HG03064 (cell line): Measurements from ENCODE around the gene ANKRD63.

ENCODE experiments used
- ATAC-seq: cut with Tn5 transposase; IDR thresholded peaks from one replicate; pipeline ENCODE4 v1.9.1; 2021; ENCODE audit warnings: low read depth; ENCODE audit not compliant: unreplicated experiment

ANKRD63 gene

DNA sequence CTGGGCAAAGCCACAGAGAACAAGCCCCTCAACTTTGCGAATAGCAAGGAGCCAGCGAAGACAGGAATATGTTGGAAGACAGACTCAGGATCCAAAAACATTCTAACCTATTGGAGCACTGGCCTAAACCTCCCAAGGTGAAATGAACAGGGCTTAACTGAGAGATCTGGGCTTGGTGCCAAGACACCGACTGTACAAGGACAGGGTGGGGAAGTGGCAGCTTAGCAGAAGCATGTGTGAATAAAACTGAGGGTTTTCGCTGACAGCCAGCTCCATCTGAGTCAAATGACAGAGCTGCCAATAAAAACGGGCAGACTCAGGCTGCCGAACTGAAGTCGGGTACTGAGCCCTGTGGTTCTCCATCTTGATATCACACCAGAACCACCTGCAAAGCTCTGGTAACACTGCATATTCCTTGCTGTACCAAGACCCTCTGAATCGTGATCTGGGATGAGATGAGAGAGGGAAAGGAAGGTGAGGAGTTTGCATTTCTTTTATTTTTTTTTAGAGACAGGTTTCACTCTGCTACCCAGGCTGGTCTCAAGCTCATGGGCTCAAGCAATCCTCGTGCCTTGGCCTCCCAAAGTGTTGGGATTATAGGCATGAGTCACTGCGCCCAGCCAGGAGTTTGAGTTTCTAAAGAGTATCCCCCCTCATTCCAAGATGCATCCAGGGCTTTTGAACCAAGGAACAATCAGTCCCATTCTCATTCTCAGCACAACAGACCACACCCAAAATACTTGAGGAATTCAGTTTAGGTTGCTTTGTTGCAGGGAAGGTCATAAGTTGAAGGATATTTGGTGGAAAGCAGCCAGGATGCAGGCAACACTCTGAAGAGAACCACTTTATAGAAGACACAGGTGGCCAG lies 30.9 kb upstream of the ANKRD63 start:
- ATAC-seq, result no peak

- ATAC-seq, result no peak
Observed at GRCh38 chr15:40312370-40313158, 29.7 kb upstream of the ANKRD63 start.

DNA sequence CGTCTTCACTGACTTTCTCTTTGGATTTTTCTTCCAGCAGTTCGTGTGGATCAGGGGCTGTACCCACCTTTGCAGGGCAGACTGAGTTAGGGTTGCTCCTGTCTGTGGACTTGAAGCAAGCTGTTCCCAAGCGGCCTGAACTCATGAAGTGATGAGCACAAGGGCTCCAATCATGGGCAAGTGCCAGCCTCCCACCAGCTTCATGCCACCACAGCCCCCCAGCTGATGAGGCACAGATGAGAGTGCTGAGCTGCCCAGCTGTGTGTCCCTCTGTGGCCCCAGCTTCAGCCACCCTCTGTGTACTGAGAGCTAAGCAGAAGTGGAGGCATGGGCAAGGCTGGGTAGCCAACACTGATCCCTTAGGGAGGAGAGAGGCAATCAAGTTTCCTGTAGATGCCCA lies 28.1 kb upstream of the ANKRD63 start:
- no peak for ATAC-seq

DNA sequence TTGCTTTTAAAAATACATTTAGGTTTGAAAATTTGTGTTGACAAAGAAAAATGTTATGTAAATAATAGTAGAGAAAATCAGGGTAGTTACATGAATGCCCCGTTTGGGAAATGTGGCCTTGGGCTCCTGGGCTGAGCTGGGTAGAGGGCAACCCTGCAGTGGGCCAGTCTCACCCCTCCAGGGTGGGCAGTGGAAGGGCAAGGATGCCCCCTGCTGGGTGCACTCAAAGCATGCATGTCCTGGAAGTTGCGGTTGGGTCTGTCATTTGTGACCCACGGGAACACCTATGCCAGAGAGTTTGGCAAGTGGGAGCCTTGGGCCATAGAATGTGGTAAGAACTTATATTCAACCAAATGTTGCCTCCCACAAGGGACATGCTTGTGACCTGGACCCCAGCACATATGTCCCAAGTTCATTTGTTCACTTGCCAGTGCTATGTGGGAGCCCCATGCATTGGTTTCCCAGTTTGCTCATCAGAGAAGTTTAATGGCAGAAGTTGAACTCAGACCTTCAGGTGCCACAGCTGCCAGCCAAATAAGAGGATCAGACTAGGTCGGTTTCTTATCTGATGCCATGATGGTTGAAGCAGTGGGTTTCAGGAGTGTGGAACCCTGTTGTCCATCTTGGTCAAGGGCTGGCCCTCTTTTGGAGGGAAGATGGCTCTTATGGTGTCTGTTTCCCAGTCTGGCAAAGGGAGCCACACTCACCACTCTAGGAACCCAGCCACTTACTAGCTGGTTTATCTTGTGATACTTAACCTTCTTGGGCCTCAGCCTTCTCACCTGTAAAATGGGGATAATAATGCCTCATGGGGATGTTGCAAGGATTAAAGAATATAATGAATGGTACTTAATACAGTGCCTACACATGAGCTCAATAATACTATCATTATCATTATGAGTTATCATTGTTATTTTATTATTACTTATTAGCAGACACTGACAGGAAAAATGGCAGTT lies 27.4 kb upstream of the ANKRD63 start:
- no peak for ATAC-seq

DNA sequence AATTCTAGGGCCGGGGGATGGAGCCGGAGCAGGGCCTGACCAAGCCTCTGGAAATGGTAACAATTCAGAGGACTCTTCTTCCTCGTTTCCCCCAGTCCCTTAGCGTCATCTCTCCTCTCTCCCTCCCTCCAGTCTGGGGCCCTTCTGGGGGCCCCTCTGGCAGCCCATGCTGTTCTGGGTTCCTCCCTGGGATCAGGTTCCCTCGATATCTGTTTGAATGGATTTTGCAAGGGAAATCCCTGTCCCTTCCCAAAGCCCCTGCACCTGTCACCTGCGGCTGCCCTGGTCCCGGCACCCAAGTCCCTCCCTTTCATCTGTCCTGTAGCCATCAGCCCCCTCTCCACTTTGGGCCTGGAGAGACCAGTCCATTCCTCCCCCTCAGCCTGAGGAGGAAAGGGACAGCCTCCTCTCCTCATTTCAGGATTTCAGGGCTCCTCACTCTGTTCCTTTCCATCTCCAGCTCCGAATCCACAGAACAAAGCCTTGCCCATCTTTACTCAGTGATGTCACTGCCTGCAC lies 26.5 kb upstream of the ANKRD63 start:
- ATAC-seq, result no peak

GRCh38 chr15:40307421-40308211 lies 24.8 kb upstream of the ANKRD63 start, which contains the start of gene PLCB2:
Gene PLCB2, minus strand, starts transcription at chr15:40307935. Its CDS starts 263 bp downstream, at chr15:40307672.
- ATAC-seq, result peak; percentile 65

DNA sequence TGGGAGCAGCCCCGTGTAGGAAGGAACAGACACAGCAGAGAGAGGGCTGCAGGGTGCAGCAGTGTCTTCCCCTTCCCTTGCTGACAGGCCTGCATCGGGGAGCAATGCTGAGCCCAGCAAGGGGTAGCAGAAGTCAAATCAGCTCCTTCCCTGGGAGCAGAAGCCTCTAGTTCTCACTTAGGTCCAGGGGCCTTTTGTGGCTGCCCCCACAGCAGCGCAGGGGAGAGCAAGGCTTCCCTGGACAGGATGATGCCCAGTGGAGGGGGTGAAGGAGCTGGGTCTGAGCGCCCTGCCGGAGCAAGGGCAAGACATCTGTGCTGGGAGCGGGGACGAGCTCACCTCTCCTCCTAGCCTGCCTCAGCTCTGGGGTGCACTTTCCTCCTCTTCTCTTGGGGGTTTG lies 24.0 kb upstream of the ANKRD63 start:
- ATAC-seq, result no peak

- no peak for ATAC-seq
Observed at GRCh38 chr15:40306371-40306770, 23.5 kb upstream of the ANKRD63 start.

DNA sequence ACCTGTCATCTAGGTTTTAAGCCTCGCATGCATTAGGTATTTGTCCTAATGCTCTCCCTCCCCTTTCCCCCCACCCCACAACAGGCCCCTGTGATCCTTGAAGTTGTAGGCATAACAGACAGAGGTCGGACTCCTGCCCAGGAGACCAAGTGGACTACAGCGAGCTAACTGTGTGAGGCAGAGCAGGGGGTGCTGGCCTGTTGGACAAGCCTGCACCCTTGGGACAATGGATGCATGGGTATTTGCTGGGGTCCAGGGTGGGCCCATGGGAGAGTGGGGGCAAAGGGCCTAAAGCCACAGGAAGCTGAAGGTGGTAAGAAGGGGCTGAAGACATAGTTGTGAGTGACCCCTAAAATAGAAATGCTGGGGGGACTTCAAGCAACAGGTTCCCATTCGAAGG lies 22.4 kb upstream of the ANKRD63 start:
- ATAC-seq, result no peak

DNA sequence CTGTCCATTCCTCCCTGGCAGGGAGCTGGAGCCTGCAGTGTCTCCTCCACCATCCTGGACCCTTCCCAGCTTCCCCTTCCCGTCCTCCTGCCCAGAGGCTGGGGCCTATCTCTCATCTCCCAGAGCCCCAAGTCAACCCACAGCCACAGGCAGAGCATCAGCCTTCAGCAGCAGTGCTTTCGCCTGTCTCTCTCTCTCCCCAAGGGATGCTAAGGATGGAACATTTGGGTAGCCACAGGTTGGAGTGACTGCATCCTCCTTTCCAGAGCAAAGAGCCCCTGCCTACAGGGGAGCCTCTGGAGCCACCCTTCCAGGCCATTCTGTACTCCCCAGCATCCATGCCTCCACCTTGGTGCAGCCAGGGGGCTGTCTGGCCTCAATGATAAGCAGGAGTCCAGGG lies 20.7 kb upstream of the ANKRD63 start:
- ATAC-seq, result no peak

DNA sequence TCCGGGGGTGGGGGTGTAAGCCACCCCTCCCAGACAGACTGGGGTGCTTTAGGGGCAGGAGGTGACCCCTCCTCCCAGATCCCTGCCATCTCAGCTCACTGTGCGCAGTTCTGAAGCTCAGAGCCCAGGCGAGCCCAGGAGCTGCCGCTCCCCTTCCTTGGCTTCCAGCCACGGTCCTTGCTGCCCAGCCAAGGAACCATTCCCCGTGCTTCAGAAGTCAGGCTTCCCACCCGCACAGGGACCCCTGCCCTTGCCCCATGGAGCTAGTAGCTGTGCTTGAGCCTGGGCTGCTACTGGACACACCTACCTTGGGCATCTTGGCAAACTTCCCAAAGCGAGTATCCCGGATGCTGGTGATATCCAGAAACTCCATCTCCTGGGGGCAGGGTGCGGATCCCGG lies 20.1 kb upstream of the ANKRD63 start:
- ATAC-seq, result no peak

DNA sequence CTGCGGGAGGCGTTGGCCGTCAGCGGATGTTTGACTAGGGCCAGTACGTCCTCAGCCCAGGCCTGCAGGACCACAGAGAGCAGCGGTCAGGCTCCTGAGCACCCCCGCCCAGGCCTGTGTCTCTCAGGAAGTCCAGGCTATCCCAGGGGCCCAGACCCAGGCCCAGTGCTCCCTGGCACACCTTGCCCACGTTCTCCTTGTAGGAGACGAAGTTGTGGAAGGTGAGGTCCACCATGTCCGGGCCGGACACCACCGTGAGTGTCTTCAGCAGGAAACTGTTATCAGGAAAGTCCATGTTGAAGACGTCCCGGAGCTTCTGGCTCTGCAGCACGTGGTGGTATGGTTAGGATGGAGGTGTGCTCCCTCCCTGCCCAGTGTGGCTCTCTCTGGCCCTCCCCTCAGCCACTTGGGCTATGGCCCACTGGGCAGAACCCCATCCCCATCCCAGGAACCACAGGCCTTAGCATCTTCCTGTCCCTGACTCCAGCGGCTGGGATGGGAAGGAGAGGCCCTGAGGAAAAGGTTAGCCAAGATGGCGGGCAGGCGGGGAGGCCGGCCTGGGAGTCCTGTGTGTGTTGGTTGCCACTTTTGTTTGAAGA lies 19.5 kb upstream of the ANKRD63 start:
- ATAC-seq, result no peak

DNA sequence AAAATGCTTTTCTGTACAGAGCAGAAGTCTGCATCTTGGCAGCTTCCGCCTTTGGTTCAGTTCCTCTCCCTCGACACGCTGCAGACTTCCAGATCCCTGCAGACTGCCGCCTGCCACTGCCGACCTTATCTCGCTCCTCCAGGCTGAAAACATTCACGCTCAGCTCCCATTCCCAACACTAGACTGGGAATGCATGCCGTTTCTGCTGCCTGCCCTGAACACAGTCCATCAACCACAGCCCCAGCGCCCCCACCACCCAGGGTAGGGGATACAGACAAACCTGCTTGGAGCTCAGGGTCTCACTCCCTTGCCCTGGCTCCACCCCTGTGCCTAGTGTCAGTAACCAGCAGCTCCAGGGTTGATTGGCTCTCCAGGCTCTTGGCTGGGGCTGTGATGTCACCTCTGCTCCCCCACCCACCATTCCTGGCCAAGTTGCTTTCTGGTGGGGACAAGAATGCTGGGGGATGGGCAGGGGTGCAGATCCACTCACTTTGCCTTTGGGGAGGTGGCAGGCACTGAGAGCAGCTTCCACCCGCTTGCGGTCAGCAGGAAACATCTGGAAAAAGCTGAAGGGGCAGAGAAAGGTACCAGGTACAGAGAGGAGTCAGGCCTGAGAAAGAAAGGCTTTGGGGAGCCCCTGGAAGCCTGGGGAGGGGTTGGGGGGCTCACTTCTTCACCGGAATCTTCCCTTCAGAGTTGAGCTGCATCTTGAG lies 18.8 kb upstream of the ANKRD63 start:
- ATAC-seq, result no peak

DNA sequence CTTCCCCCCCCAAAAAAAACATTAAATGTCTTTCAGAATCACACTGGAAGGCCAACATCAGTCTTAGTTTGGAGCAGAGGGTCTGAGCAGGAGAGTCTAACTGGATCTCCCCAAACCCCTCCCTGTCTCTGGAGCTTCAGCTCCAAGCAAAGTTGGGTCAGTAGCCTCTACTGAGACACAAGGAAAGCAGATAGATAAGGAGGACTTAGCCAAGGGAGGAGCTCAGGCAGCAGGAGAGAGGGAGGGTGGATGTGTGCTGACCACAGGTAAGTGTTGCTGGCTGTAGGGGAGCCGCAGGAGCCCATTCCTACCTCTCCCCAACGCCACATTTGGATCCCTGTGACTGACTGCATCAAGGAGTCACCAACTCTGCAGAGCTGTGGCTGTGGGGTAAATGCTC lies 17.9 kb upstream of the ANKRD63 start:
- no peak for ATAC-seq

- ATAC-seq, result no peak
Observed at GRCh38 chr15:40300367-40300766, 17.5 kb upstream of the ANKRD63 start.

- no peak for ATAC-seq
Observed at GRCh38 chr15:40298216-40298935, 15.5 kb upstream of the ANKRD63 start.

DNA sequence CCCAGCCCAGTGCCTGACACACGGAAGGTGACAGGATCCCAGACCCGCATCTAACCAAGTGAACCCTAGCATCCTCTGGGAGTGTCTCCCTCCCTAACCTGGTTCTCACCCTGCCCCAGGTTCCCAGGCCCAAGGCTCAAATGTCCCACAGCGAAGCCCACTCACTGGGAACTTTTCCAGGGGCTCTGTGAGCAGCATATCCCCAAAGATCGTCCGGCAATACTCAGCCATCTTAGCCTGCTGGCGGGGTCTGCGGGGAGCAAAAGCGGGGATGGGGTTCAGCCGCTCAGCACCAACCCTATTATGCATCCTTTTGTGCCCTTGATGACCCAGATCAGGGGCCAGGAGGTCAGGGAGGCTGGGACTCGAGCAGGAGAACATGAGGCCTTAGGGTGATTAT lies 14.5 kb upstream of the ANKRD63 start:
- no peak for ATAC-seq
